Osteocyte (in vitro differentiated cells): ENCODE measurements around the gene PAK4. TPM values are rescaled to one million over a fixed set of nuclear protein-coding genes. Genes with fewer than 3 reads are reported as not detected.
A peak's percentile ranks its signal among the peaks of the same experiment; 100 is the strongest.

Experiments used
- DNase-seq: peaks from one replicate; pipeline ENCODE4 v3.0.0; 2021; ENCODE audit warnings: mixed read lengths; ENCODE audit not compliant: unreplicated experiment; ENCODE audit errors: extremely low spot score
- H3K27ac Mint-ChIP-seq: one replicate; pipeline ENCODE4 v1.8.0; 2021; ENCODE audit warnings: mild to moderate bottlenecking, mixed read lengths; ENCODE audit not compliant: unreplicated experiment
- H3K27me3 Mint-ChIP-seq: one replicate; pipeline ENCODE4 v1.8.0; 2021; ENCODE audit warnings: mixed read lengths; ENCODE audit not compliant: unreplicated experiment
- H3K36me3 Mint-ChIP-seq: one replicate; pipeline ENCODE4 v1.8.0; 2021; ENCODE audit warnings: mixed read lengths; ENCODE audit not compliant: unreplicated experiment
- H3K4me1 Mint-ChIP-seq: one replicate; pipeline ENCODE4 v1.8.0; 2021; ENCODE audit warnings: mixed read lengths; ENCODE audit not compliant: unreplicated experiment
- H3K4me3 Mint-ChIP-seq: one replicate; pipeline ENCODE4 v1.8.0; 2021; ENCODE audit warnings: mild to moderate bottlenecking, moderate library complexity, mixed read lengths; ENCODE audit not compliant: unreplicated experiment
- H3K9me3 Mint-ChIP-seq: one replicate; pipeline ENCODE4 v1.8.0; 2021; ENCODE audit warnings: mixed read lengths; ENCODE audit not compliant: unreplicated experiment
- total RNA-seq: library from RNA; stranded (reverse); gene quantifications from 2 replicates; pipeline ENCODE4 v1.2.1, GENCODE V29; 2021
- TF ChIP-seq, protein P1 (sequence below): fragments of 200-600 bp; sonication (generic); IDR thresholded peaks from 2 replicates; pipeline ENCODE4 v1.5.0; 2021; ENCODE audit warnings: antibody characterized with exemption, mild to moderate bottlenecking, moderate library complexity

PAK4 gene
- total RNA-seq, 1 donor from 2014 or later = 14.8 TPM

DNA sequence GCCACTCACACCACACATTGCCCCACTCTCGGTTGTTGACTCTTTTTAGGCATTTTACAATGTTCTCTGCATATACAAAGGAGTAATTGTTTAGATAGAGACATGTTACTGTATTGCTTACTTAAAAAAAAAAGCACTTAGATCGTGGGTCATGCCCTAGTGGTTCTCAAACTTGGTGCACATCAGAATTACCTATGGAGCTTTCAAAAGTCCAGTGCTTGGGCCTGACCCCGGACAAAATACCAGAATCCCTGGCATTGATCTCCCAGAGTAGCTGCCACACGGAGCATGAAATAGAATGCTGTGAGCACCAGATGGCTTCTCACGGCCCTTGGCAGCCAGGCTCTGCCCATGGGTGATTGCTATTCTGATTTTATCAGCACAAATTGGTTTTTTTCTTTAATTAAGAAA lies 21.4 kb upstream of the PAK4 start:
- Mint-ChIP-seq H3K4me3 (no peak overlapping the region), H3K9me3 (no peaks in the 10 kb centered on the region), H3K27me3 (peaks cover 26% of the 10 kb centered on the region)

DNA sequence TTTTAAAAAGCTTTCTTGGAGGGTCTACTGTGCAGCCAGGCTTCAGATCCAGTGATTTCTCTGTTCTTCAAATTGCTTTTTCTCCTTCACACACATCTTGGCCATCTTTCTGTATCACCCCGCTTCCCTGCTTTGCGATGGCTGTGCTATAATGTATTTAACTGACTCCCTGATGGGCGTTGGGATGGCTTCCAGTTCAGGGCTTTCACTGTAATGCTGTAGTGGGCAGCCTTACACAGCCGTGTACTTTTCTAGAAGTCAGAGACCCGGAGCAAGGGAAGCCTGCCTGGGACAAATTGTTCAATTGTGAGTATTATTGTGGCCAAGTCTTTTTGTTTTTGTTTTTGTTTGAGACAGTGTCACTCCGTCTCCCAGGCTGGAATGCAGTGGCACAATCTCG lies 19.4 kb upstream of the PAK4 start:
- TF ChIP-seq, protein P1, sequence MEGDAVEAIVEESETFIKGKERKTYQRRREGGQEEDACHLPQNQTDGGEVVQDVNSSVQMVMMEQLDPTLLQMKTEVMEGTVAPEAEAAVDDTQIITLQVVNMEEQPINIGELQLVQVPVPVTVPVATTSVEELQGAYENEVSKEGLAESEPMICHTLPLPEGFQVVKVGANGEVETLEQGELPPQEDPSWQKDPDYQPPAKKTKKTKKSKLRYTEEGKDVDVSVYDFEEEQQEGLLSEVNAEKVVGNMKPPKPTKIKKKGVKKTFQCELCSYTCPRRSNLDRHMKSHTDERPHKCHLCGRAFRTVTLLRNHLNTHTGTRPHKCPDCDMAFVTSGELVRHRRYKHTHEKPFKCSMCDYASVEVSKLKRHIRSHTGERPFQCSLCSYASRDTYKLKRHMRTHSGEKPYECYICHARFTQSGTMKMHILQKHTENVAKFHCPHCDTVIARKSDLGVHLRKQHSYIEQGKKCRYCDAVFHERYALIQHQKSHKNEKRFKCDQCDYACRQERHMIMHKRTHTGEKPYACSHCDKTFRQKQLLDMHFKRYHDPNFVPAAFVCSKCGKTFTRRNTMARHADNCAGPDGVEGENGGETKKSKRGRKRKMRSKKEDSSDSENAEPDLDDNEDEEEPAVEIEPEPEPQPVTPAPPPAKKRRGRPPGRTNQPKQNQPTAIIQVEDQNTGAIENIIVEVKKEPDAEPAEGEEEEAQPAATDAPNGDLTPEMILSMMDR = no peak
- H3K36me3 Mint-ChIP-seq = no peaks in the 10 kb centered on the region
- no peaks in the 10 kb centered on the region for H3K9me3 Mint-ChIP-seq
- H3K4me3 Mint-ChIP-seq = no peak overlapping the region
- H3K27me3 Mint-ChIP-seq = peaks cover 32% of the 10 kb centered on the region
- DNase-seq = no peak
- H3K27ac Mint-ChIP-seq = no peak overlapping the region
- no peaks in the 10 kb centered on the region for H3K4me1 Mint-ChIP-seq

More for the DNA sequence above, 21.4 kb upstream of the PAK4 start:
- TF ChIP-seq, protein P1 = no peak
- no peaks in the 10 kb centered on the region for H3K4me1 Mint-ChIP-seq
- no peaks in the 10 kb centered on the region for H3K36me3 Mint-ChIP-seq
- DNase-seq = no peak
- no peak overlapping the region for H3K27ac Mint-ChIP-seq

DNA sequence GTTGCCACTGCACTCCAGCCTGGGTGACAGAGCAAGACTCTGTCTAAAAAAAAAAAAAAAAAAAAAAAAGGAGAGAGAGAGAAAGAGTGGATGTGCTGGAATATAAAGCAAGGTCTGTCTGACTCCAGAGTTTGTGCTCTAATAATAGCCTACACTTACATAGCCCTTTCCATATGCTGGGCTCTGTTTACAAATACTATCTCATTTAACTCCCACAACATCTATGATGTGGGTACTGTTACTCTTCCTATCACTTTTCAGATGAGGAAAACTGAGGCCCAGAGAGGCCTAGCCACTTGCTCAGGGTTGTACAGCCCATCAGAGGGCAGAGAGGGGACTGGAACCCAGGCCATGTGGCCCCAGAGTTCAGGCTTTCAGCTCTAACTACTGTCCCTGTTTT lies 15.9 kb upstream of the PAK4 start:
- Mint-ChIP-seq H3K4me3 (no peak overlapping the region), H3K4me1 (peaks cover 3% of the 10 kb centered on the region), H3K27ac (no peak overlapping the region), H3K36me3 (no peaks in the 10 kb centered on the region), H3K27me3 (peaks cover 30% of the 10 kb centered on the region), H3K9me3 (no peaks in the 10 kb centered on the region)
- TF ChIP-seq, protein P1 = no peak
- DNase-seq = no peak

DNA sequence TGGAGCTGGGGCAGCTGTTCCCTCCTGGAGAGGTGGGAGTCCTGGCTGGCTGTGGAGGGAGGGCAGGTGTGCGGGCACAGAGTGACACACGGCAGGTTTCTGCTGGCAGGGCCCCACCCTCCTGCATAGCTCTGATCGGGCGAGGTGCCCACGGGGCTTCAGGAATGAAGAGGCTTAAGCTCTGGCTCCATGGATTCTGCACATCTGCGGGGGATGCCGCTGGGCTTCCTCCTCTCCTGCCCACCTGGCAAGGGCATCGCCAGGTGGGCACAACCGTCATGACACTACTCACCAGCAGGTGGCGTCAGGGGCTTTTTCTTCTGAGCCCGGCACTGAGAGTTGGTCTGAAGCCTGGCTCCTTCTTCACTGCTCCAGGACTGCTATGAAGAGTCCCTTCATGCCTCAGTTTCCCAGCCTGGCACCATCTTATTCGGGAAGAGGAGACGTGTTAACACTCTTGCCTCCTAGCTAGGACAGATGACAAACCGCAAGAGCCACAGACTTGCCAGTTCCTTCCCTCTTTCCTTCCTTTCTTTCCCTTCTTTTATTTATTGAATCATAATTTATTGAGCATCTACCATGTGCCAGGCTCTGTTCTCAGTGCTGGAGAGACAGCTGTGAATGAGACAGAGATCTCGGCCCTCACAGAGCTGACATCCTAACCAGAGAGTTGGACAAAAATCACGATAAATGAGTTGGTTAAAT lies 15.2 kb upstream of the PAK4 start:
- Mint-ChIP-seq H3K27me3 (peaks cover 28% of the 10 kb centered on the region), H3K36me3 (no peaks in the 10 kb centered on the region), H3K4me1 (peaks cover 3% of the 10 kb centered on the region), H3K4me3 (no peak overlapping the region), H3K27ac (no peak overlapping the region), H3K9me3 (no peaks in the 10 kb centered on the region)
- TF ChIP-seq, protein P1 = peak; percentile 73
- no peak for DNase-seq

DNA sequence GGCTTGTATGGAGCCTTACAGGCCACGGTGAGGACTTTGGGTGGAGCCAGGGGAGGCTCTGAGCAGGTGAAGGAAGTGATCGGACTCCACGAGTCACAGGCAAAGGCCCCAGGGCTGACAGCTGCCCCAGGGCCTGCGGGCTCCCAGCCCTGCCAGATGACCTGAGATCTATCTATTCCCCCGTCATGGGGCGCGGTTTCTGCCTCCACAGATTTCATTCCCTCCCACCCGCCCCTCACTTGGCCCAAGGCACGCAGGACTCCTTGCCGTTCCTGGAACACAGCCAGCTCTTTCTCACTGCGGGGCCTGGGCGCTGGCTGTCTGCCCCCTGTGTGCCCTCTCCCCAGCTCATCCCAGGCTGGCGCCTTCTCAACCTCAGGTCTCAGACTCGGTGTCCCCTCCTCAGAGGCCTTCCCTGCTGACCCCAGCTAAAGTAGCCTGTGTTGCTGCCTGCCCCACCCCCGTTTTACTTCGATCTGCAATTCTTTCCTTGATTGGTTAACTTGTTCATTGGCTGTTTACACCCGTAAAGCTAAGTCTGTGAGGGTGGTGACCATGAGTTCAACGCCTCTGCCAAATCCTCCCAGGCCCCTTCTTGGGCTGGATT lies 13.9 kb upstream of the PAK4 start:
- TF ChIP-seq, protein P1 = no peak
- H3K27me3 Mint-ChIP-seq = peaks cover 23% of the 10 kb centered on the region
- no peaks in the 10 kb centered on the region for H3K36me3 Mint-ChIP-seq
- no peak overlapping the region for H3K27ac Mint-ChIP-seq
- no peak for DNase-seq
- H3K9me3 Mint-ChIP-seq = no peaks in the 10 kb centered on the region
- H3K4me1 Mint-ChIP-seq = peaks cover 3% of the 10 kb centered on the region
- no peak overlapping the region for H3K4me3 Mint-ChIP-seq
